Measurements from ENCODE around the gene GNG14. TPM values are rescaled to one million over a fixed set of nuclear protein-coding genes. Genes with fewer than 3 reads are reported as not detected.
"Not testable (repeated sequence)": the region's sequence is repeated elsewhere in the genome, so short reads cannot be mapped to it uniquely, and the experiment has no call there.

Gene GNG14
- total RNA-seq, 1 donor from 2014 or later: not detected

DNA sequence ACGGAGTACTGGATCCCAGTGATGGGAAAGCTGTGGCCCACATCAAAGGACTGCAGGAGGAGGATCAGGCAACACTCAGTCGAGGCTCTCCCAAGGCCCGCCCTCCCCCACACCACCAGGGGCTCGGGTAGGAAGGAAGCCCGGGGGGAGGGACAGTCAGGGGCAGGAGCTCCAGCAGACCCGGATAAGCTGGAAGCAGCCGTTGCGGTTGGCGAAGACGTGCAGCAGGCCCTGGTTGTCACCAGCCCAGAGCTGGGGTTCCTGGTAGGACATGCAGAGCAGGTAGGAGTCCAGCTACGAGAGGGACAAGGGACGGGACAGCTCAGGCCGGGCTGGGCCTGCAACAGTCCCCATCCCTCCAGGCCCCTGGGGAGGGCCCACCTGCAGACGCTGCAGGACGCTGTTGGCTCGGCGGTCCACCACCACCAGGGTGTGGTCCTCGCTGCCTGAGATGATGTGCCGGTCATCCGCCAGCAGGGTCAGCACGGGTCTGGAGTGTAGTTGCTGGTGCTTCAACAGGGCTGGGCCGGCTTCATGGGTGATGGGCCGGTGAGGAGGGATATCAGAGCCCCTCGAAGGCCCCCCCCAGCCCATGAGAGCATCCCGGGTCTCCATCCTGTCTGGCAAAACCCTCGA, 1.9 kb downstream of the GNG14 start:
- no peak for DNase-seq (ENCODE audit: low spot score)
- no peak for ATAC-seq
- intact Hi-C loops (cut with DNase I): no loop called here

DNA sequence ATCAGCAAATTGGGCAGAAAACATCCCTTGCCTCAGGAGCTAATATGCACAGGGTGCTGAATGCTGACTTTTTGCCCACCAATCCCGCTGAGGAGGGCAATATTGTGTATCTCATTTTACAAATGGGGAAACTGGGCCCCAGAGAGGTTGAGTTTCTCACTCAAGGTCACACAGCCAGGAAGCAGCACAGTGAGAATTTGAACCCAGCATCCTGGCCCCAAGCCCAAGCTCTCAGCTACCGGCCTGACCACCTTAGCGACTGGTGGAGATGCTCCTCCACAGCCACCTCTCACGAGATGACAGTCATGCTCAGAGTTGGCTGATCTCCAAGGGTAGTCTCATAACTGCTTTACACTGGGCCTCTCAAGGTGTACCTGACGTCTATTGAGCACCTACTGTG, 5.2 kb downstream of the GNG14 start:
- DNase-seq (ENCODE audit: low spot score): no peak
- intact Hi-C loops (cut with DNase I): no loop called here
- no peak for ATAC-seq

DNA sequence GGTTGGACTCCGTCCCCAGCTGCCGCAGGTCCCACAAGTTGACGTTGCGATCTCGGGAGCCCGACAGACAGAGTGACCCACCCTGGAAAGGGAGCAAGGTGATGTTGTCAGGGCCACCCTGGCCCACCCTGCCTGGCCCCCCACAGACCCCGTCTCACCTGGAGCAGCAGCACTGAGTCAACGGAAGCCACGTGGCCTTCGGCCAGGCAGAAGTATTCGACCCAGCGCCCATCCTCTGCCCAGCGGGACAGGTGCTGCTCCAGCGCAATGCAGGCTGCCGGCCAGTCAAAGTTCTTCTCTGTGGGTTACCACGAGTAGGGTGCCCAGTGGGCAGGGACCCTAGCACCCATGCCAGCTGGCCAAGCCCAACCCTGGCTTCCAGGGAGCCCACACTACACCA, 6.8 kb downstream of the GNG14 start:
- peak; percentile 61 for DNase-seq (ENCODE audit: low spot score)
- intact Hi-C loops (cut with DNase I): no loop called here
- no peak for ATAC-seq

DNA sequence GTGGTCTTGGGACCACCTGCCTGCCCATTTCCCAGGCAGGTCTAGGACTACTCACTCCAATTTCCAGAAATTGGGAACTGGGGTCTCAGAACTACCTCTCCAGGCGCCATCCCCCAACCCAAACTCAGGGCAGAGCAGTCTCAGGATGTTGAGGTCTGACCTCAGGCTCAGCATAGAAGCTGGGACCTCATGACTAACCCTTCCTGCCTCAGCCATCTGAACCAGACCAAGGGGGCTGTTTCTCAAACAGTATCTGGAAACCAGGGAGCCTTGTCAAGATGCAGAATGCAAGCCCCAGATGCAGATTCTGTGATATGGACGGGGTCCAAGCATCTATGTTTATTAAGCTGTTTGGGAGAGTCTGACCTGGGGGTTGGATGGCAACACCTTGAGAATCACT, 7.3 kb downstream of the GNG14 start:
- DNase-seq (ENCODE audit: low spot score) (no peak), ATAC-seq (no peak)
- intact Hi-C loops (cut with DNase I): no loop called here

DNA sequence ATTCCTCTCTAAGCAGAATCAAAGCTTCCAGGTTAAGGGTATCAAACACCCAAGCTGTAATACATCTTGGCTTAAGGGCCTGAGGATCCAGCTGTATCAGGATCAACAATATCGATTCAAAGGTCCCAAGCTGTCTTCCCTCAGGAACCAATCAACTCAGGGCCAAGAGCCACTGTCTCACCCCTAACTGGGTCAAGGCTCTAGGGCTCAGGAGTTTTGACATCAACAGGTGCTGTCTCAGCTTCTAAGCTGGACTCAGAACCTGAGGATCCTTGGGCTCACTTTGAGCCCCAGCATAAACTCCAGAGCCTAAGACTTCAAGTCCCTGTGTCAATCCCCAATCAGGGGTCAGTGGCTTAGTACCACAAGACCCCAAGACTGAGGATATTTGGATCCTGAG, 7.7 kb downstream of the GNG14 start:
- DNase-seq (ENCODE audit: low spot score) (no peak), ATAC-seq (no peak)
- intact Hi-C loops (cut with DNase I): no loop called here

DNA sequence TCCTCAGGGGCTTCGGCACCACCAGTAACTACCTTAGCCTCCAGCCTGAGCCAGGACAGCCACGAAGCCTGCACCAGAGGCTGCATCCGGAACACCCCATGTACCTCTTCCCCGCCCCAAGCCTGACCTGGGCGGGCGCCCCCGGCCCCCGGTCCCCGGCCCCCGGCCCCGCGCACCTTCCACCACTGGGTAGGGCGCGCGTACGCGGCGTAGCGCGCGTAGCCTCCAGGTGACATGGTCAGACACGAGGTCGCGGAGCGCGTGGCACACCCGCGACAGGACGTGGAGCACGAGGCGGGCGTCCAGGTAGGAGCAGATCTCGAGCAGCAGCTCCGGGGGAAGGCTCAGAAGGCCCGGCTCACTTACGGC, 8.2 kb downstream of the GNG14 start:
- intact Hi-C loops (cut with DNase I): no loop called here
- ATAC-seq: peak; percentile 3

DNA sequence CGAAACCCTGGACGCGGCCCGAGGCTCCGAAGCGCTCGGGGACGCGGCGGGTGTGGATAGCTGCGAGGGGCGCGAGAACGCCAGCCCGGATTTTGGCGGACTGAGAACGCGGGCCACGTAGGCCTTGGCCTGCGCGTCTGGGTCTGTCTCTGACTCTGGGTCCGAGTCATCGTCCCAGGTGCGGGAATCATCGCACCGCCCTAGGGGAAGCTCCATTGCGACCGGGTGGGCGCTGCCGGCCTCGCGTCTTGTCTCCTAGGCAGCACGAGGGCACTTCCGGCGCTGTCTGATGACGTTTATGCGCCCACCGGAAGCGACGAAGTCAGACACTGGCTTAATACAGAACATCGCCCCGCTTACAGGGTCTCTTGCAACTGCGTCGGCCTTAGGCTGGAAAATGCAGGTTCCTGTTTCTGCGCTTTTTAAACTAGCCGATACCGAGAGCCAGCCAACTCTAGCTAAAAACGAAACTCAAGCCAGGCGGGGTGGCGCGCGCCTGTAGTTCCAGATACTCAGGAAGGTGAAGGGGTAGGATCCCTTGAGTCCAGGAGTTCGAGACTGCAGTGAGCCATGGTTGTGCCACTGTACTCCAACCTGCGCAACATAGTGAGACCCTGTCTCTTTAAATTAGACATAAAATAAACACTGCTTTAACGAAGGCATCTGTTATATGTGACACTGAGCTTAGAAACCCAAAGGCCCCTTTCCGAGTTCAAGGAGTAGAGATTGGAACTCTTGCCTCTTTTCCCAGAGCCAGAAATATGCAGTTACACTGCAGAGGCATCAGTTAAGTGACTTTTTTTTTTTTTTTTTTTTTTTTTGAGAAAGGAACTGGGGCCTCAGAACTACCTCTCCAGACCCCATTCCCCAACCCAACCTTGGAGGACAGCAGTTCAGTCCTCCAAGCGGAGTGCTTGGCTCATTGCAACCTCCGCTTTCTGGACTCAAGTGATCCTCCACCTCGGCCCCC, 8.9 kb downstream of the GNG14 start, which contains the start of gene FBXW9:
Gene FBXW9, minus strand, starts transcription at position 266 of the 970 bp plus-strand sequence. Its CDS starts 50 bp downstream, at position 216.
- ATAC-seq: peak; percentile 95
- intact Hi-C loops (cut with DNase I): no loop called here
- DNase-seq (ENCODE audit: low spot score): peak; percentile 98

More for the DNA sequence above, 8.2 kb downstream of the GNG14 start:
- no peak for DNase-seq (ENCODE audit: low spot score)

DNA sequence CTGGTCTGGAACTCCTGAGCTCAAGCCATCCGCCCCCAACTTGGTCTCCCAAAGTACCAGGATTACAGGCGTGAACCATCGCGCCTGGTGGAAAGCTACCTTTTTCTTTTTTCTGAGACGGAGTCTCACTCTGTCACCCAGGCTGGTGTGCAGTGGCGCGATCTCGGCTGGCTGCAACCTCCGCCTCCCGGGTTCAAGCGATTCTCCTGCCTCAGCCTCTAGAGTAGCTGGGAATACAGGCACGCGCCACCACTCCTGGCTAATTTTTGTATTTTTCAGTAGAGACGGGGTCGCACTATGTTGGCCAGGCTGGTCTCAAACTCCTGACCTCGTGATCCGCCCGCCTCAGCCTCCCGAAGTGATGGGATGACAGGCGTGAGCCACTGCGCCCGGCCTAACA, 9.6 kb downstream of the GNG14 start:
- intact Hi-C loops (cut with DNase I); ATAC-seq: not testable (repeated sequence)

DNA sequence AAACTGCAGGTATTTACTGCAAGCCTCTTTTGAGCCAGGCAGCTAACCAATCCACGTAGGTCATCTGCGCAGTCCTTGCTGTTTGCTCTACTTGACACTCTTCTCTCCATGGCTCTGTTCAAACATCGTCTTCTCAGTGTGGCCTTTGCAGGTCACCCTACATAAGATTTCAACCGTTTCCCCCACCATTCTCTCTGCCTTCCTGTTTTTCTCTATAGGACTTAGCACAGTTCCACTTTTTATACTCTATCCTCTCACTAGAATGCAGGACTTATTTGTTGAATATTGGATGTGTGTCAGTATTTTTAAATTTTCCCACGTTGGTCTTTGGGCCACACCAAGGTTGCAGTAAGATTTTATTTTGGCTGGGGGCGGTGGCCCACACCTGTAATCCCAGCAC, 10.3 kb downstream of the GNG14 start:
- intact Hi-C loops (cut with DNase I): no loop called here
- DNase-seq (ENCODE audit: low spot score) (no peak), ATAC-seq (no peak)

More for the DNA sequence above, 9.6 kb downstream of the GNG14 start:
- not testable (repeated sequence) for DNase-seq (ENCODE audit: low spot score)

DNA sequence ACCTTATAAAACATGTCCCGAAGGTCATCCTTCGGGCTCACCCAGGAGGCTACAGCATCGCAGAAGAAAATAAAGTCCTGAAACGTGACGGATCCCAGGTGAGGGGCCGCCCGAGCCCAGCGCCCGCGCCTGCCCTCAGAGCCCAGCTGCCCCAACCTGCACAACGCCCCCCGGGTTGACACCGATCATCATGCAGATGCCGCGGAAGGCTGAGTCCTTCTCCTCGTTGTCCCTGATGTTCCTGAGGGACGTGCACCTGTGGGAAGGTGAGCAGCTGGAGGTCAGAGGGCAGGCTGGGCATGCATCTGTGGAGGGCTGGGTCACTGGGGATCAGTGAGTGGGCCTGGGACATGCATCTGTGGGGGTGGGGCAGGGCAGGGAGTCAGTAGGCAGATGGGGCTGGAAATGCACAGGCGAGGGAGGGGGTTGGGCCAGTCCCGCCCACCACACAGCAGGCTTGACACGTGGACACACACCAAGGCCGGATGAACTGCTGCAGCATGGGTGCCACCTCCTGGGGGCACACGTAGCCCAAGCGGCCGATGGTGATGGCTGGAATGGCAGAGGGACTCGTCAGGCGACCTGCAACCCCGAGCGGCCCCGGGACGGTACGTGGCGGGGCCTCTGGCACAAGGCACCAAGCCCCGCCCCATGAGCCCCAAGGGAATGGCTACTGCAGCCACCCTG, 13.9 kb downstream of the GNG14 start:
- intact Hi-C loops (cut with DNase I): no loop called here
- DNase-seq (ENCODE audit: low spot score): peak; percentile 59
- no peak for ATAC-seq

DNA sequence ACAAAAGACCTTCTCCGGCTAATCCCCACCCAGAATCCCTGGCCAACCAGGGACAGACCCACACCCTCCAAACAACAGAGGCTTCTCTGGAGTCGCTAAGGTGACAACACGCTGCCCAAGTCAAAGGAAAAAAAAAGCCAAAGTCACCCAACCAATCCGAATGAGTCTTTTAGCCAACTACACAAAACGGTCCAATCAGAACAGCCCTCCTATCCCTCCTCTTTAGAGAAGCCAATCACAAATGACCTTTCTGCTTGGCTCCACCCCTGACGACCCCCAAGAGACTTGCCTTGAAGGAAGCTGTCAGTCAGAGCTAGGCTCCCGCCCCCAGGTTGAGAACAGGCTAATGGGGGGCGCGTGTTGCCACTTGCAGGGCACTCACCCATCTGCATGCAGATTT, 15.2 kb downstream of the GNG14 start:
- DNase-seq (ENCODE audit: low spot score): no peak
- no peak for ATAC-seq
- intact Hi-C loops (cut with DNase I): no loop called here

DNA sequence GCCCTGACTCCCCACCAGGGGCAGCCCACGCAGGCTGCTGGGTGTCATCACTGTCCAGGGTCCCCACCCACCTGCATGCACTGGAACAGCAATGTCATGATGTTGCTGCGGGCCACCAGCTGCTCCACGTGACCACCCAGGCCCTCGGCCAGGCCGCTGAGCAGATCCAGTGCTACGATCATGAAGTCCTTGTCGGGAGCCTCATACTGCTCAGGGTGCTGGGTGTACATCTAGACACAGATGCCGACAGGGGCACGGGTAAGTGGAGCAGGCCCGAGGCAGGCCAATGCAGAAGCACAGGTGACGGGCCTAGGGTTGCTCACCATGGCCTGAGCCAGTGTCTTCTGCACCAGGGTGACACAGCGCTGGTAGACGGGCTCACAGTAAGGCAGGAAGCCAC, 17.4 kb downstream of the GNG14 start:
- no peak for ATAC-seq
- intact Hi-C loops (cut with DNase I): no loop called here

DNA sequence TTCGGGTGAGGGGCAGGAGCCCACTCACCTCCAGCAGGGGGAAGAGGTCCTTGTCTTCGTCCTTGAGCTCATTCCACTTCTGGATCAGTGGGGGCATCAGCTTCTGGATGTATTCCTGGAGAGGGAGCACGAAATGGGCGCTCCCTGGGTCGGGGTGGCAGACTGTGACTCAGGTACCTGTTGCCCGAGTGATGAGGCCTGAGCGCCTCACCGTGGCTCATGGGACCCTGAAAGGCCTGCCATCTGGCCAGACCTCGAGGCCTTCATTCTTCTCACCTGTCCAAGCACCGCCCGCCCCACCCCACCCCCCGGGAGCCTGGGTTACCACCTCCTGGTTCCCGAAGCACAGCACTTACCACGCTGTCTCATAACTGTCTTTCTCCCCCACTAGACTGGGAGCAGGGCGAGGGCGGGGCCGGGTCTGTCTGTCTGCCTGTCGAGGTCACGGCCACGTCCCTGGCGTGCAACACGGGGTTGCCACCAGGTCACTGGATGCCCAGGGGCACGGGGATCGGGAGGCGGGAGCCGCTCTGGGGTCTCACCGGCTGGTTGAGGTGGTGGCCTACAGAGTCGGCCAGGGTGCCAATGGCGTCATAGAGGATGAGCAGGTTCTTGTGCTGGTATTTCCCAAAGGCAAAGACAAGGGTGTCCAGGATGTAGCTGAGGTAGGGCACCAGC, 18.0 kb downstream of the GNG14 start:
- DNase-seq (ENCODE audit: low spot score) (no peak), ATAC-seq (no peak)
- intact Hi-C loops (cut with DNase I): no loop called here

More for the DNA sequence above, 17.4 kb downstream of the GNG14 start:
- DNase-seq (ENCODE audit: low spot score): no peak

DNA sequence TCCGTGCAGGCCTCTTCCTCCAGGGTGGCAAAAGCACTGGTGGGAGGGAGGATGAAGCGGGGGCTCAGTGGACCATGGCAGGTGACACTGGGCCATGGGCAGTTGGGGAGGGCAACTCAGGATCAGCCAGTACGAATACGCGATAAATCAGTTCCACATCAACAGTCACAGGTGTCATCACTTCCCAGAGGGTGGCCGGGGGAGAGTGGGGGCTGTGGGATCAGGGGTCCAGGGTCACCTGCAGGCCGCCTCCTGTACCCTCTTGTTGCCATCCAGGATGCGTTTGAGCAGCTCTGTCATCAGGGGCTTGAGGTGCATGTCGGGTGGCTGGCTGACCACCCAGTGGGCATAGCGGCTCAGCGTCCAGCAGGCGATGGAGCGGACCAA, 18.5 kb downstream of the GNG14 start:
- DNase-seq (ENCODE audit: low spot score) (no peak), ATAC-seq (no peak)
- intact Hi-C loops (cut with DNase I): no loop called here

DNA sequence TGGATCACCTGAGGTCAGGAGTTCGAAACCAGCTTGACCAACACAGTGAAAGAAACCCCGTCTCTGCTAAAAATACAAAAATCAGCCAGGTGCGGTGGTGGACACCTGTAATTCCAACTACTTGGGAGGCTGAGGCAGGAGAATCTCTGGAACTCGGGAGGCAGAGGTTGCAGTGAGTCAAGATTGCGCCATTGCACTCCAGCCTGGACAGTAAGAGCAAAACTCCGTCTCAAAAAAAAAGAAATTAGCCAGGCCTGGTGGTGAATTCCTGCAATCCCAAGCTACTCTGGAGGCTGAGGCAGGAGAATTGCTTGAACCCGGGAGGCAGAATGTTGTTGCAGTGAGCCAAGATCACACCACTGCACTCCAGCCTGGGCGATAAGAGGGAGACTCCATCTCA, 20.8 kb downstream of the GNG14 start:
- intact Hi-C loops (cut with DNase I): no loop called here
- DNase-seq (ENCODE audit: low spot score) (no peak), ATAC-seq (no peak)

DNA sequence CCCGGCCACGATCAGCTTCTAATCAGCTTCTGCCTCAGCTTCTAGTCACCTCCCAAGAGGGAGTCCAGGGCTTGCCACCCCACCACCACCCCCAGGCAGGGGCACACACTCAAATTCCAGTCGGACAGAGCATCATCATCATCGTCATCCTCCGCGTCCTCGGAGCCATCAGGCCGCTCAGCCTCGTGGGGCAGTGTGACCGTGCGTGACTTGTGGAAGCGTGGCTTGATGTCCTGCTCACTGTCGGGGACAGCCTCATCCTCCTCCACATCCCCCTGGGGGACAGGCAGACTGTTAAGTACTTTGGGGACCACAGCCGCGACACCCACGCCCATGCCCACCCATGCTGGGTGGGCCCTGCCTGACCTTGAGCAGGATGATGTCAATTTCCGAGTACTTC, 23.4 kb downstream of the GNG14 start:
- DNase-seq (ENCODE audit: low spot score) (no peak), ATAC-seq (no peak)
- intact Hi-C loops (cut with DNase I): no loop called here

DNA sequence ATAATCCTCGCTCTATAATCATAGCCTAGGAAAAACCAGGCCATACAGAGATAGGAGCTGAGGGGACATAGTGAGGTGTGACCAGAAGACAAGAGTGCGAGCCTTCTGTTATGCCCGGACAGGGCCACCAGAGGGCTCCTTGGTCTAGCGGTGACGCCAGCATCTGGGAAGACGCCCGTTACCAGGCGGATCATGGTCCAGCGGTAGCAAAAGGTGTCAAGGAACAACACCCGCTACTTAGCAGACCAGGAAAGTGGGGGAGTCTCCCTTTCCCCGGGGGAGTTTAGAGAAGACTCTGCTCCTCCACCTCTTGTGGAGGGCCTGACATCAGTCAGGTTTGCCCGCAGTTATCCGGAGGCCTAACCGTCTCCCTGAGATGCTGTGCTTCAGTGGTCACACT, 24.3 kb downstream of the GNG14 start:
- ATAC-seq; intact Hi-C loops (cut with DNase I): not testable (repeated sequence)

DNA sequence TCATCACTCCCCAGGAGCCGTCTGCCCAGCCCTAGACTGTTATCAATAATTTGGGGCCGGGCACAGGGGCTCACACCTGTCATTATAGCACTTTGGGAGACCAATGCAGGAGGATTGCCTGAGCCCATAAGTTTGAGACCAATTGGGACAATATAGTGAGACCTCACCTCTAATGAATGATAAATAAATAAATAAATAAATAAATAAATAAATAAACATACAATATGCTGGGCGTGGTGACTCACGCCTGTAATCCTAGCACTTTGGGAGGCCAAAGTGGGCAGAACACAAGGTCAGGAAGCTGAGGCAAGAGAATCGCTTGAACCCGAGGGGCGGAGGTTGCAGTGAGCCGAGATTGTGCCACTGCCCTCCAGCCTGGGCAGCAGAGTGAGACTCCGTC, 25.5 kb downstream of the GNG14 start:
- ATAC-seq; DNase-seq (ENCODE audit: low spot score); intact Hi-C loops (cut with DNase I): not testable (repeated sequence)

More for the DNA sequence above, 24.3 kb downstream of the GNG14 start:
- not testable (repeated sequence) for DNase-seq (ENCODE audit: low spot score)

DNA sequence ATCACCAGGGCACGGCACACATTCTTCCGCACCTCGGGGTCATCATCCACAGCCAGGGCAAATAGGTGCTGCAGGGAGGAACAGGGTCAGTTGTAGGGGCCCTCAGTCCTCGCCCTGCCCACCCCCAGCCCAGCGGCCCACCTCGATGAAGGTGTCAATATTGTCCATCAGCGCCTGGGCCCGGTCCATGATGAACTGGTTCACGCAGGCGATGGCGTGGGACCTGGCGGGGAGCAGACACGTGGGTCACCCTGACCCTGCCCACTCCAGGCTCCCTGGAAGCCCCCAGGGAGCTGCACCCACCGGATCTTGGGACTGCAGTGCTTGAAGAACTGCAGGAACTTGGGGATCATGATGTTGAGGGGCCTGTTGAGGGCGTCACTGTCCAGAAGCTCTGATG, 27.3 kb downstream of the GNG14 start:
- no peak for ATAC-seq
- intact Hi-C loops (cut with DNase I): no loop called here
- no peak for DNase-seq (ENCODE audit: low spot score)

All from sciatic nerve (tissue), 2 donors.